Measurements from ENCODE around the gene EXT2. TPM values are rescaled to one million over a fixed set of nuclear protein-coding genes. Genes with fewer than 3 reads are reported as not detected.

EXT2 gene
- polyA plus RNA-seq, 1 of the 3 experiments (the other 2 are of a cell fraction): 92.9 TPM

GRCh38 chr11:44244639-44245310, 149.3 kb downstream of the EXT2 start:
- Histone ChIP-seq H3K4me1 (ENCODE audit: control insufficient read depth in 1 of 2, insufficient read depth in 2 of 2, low read depth in 1 of 2, low read length in 1 of 2) (peaks cover 20 to 55% of the 10 kb centered on the region in 2 experiments), H3K27ac (ENCODE audit: low read depth in 2 of 2, low read length in 1 of 2) (peak overlapping the region; percentile 74 to 83), H3K4me2 (peak overlapping the region; percentile 64), H2AFZ (ENCODE audit: low read depth) (0 out of 2 replicates have a peak overlapping the region, but pooled peaks have one; percentile 3), H3K27me3 (ENCODE audit: insufficient read depth) (no peaks in the 10 kb centered on the region), H3K79me2 (ENCODE audit: insufficient read depth) (no peaks in the 10 kb centered on the region), H3K9ac (peak overlapping the region; percentile 8; the same call in 1 of the 2 replicates), H3K9me3 (no peaks in the 10 kb centered on the region), H3K36me3 (replicated peaks in 1 of 2; ENCODE audit: control insufficient read depth in 1 of 2, insufficient read depth in 2 of 2, low read length in 1 of 2) (peaks cover 0 to 4% of the 10 kb centered on the region in 2 experiments), H4K20me1 (ENCODE audit: insufficient read depth) (no peaks in the 10 kb centered on the region), H3F3A (replicated peaks; ENCODE audit: insufficient read depth) (peaks cover 17% of the 10 kb centered on the region), H3K9me2 (no peaks in the 10 kb centered on the region), H3K4me3 (ENCODE audit: low read depth in 2 of 2, low read length in 1 of 2) (peak overlapping the region in 1 of 2 experiments; percentile 6; a peak in 1 of 4 replicates)
- ChIA-PET CTCF (interaction anchor here (0.6 to 1.1 kb wide), 2 partner anchors 111 to 121 kb away, joined by 3 to 5 read pairs; no protein-coding TSS in a partner anchor), POLR2A (no interaction called here)
- peak; percentile 10; the same call in 1 of the 2 replicates for TF ChIP-seq NFIC (IDR thresholded peaks at IDR 0.05; ENCODE audit: borderline replicate concordance)
- TF ChIP-seq CHD2 (IDR thresholded peaks at IDR 0.05; ENCODE audit: low read length, partially characterized antibody): no peak
- TF ChIP-seq JUND (IDR thresholded peaks at IDR 0.05): peak; percentile 42; the same call in 1 of the 2 replicates
- peak; percentile 48; the same call in 1 of the 2 replicates for TF ChIP-seq FOSL2 (IDR thresholded peaks at IDR 0.05; ENCODE audit: borderline replicate concordance, low read depth)
- TF ChIP-seq TCF12 (IDR thresholded peaks at IDR 0.05): peak; percentile 55
- TF ChIP-seq EP300 (IDR thresholded peaks at IDR 0.05; ENCODE audit: borderline replicate concordance in 1 of 2, low read depth in 1 of 2, low read length in 1 of 2): 0 out of 4 replicates have a peak, but pooled peaks of 1 of the 2 experiments have one; percentile 25
- WGBS (ENCODE audit: low lambda C conversion rate): 39% methylated on average over 8 of the region's 8 CpGs
- no peak for DNase-seq

GRCh38 chr11:44246726-44247125, 151.2 kb downstream of the EXT2 start:
- no peaks in the 10 kb centered on the region for H4K20me1 ChIP-seq (ENCODE audit: insufficient read depth)
- peaks cover 0 to 4% of the 10 kb centered on the region in 2 experiments for H3K36me3 ChIP-seq (replicated peaks in 1 of 2; ENCODE audit: control insufficient read depth in 1 of 2, insufficient read depth in 2 of 2, low read length in 1 of 2)
- POLR2A ChIA-PET: no interaction called here
- H3K9ac ChIP-seq: no peak overlapping the region
- peaks cover 20 to 55% of the 10 kb centered on the region in 2 experiments for H3K4me1 ChIP-seq (ENCODE audit: control insufficient read depth in 1 of 2, insufficient read depth in 2 of 2, low read depth in 1 of 2, low read length in 1 of 2)
- H3K79me2 ChIP-seq (ENCODE audit: insufficient read depth): no peaks in the 10 kb centered on the region
- H3K27ac ChIP-seq (ENCODE audit: low read depth in 2 of 2, low read length in 1 of 2): peak overlapping the region in 1 of 2 experiments; percentile 83; a peak in 2 of 4 replicates
- H2AFZ ChIP-seq (ENCODE audit: low read depth): no peak overlapping the region
- DNase-seq: no peak
- peaks cover 17% of the 10 kb centered on the region for H3F3A ChIP-seq (replicated peaks; ENCODE audit: insufficient read depth)
- 0 out of 2 replicates have a peak, but pooled peaks have one; percentile 14 for TF ChIP-seq GATA2 (CRISPR knock-in tag; IDR thresholded peaks at IDR 0.05)
- TF ChIP-seq IRF3 (IDR thresholded peaks at IDR 0.05; ENCODE audit: low read depth, low read length): no peak
- WGBS (ENCODE audit: low lambda C conversion rate): 40% methylated on average over 4 of the region's 4 CpGs
- no peak overlapping the region for H3K4me2 ChIP-seq
- no peaks in the 10 kb centered on the region for H3K9me3 ChIP-seq
- H3K4me3 ChIP-seq (ENCODE audit: low read depth in 2 of 2, low read length in 1 of 2): no peak overlapping the region
- H3K27me3 ChIP-seq (ENCODE audit: insufficient read depth): no peaks in the 10 kb centered on the region
- no peaks in the 10 kb centered on the region for H3K9me2 ChIP-seq
- CTCF ChIA-PET: interaction anchor here (1.1 to 2.5 kb wide), 3 partner anchors 12 to 291 kb away, joined by 3 to 8 read pairs (median 5); no protein-coding TSS in a partner anchor

- Histone ChIP-seq H3K9ac (no peak overlapping the region), H3K4me2 (no peak overlapping the region), H3K4me3 (ENCODE audit: low read depth in 2 of 2, low read length in 1 of 2) (no peak overlapping the region), H3K27ac (ENCODE audit: low read depth in 2 of 2, low read length in 1 of 2) (no peak overlapping the region), H4K20me1 (ENCODE audit: insufficient read depth) (no peaks in the 10 kb centered on the region), H3K27me3 (ENCODE audit: insufficient read depth) (no peaks in the 10 kb centered on the region), H3K4me1 (ENCODE audit: control insufficient read depth in 1 of 2, insufficient read depth in 2 of 2, low read depth in 1 of 2, low read length in 1 of 2) (peaks cover 20 to 52% of the 10 kb centered on the region in 2 experiments), H3K9me2 (no peaks in the 10 kb centered on the region), H3F3A (replicated peaks; ENCODE audit: insufficient read depth) (peaks cover 17% of the 10 kb centered on the region), H3K36me3 (replicated peaks in 1 of 2; ENCODE audit: control insufficient read depth in 1 of 2, insufficient read depth in 2 of 2, low read length in 1 of 2) (peaks cover 0 to 4% of the 10 kb centered on the region in 2 experiments), H3K9me3 (peaks cover 2% of the 10 kb centered on the region; the same call in 1 of the 2 replicates), H3K79me2 (ENCODE audit: insufficient read depth) (no peaks in the 10 kb centered on the region), H2AFZ (ENCODE audit: low read depth) (no peak overlapping the region)
- POLR2A ChIA-PET: no interaction called here
- CTCF ChIA-PET: interaction anchor here (1.0 to 2.5 kb wide), 5 partner anchors 11 to 152 kb away, joined by 3 to 8 read pairs (median 5); partner anchors contain the start of gene EXT2
- no peak for DNase-seq
- WGBS (ENCODE audit: low lambda C conversion rate): 87% methylated on average over 6 of the region's 6 CpGs
- TF ChIP-seq CTCF (IDR thresholded peaks at IDR 0.05): no peak
- TF ChIP-seq MXI1 (IDR thresholded peaks at IDR 0.05; ENCODE audit: low read depth, low read length): no peak
- TF ChIP-seq PBX3 (IDR thresholded peaks at IDR 0.05): no peak
- no peak for TF ChIP-seq FOXJ3 (CRISPR knock-in tag; IDR thresholded peaks at IDR 0.05)
- no peak for TF ChIP-seq RXRA (IDR thresholded peaks at IDR 0.05; ENCODE audit: borderline replicate concordance, low read depth)
- TF ChIP-seq ZBTB33 (IDR thresholded peaks at IDR 0.05; ENCODE audit: borderline replicate concordance, low read depth): no peak
- no peak for TF ChIP-seq ELF1 (IDR thresholded peaks at IDR 0.05)
These were observed 152.0 kb downstream of the EXT2 start for GRCh38 chr11:44247508-44247907.
